Measurements from ENCODE around the gene SSC5D. TPM values are rescaled to one million over a fixed set of nuclear protein-coding genes. Genes with fewer than 3 reads are reported as not detected.
A peak's percentile ranks its signal among the peaks of the same experiment; 100 is the strongest.

The SSC5D gene
- total and polyA plus RNA-seq, 9 of the 15 experiments (the other 6 are each of a cell fraction or from before 2014, with no cell fraction given), result 0.04 to 0.71 (median 0.14) TPM; not detected in 2

GRCh38 chr19:55477905-55478304 is 10.3 kb upstream of the SSC5D start (continued):
- TF ChIP-seq ZKSCAN3 (CRISPR knock-in tag; IDR thresholded peaks at IDR 0.05) (no peak), SNRNP70 (optimal IDR thresholded peaks at IDR 0.05; ENCODE audit: low read depth, low read length) (no peak), SRSF3 (IDR thresholded peaks at IDR 0.05; ENCODE audit: insufficient read depth, low read length) (no peak), ZNF316 (IDR thresholded peaks at IDR 0.05) (no peak), MCM5 (IDR thresholded peaks at IDR 0.05; ENCODE audit: low read depth) (no peak), DEAF1 (CRISPR knock-in tag; IDR thresholded peaks at IDR 0.05) (no peak), ZNF146 (CRISPR knock-in tag; IDR thresholded peaks at IDR 0.05; ENCODE audit: unreplicated experiment) (no peak), ADNP (tag; IDR thresholded peaks at IDR 0.05) (no peak)

- no peaks in the 10 kb centered on the region for H3K27me3 ChIP-seq (ENCODE audit: control insufficient read depth in 2 of 2, insufficient read depth in 2 of 2, low read length in 2 of 2)
- FAIRE-seq, result no peak
- intact Hi-C loops (cut with micrococcal nuclease), result no loop called here
- peak overlapping the region; percentile 27 for H3K4me2 ChIP-seq (ENCODE audit: insufficient read depth, low read length)
- H3K79me2 ChIP-seq (ENCODE audit: control insufficient read depth, insufficient read depth, low read length), result peaks cover 20% of the 10 kb centered on the region
- CTCF ChIA-PET (ENCODE audit: low intra/inter-chr PET ratio), result no interaction called here
- H3K4me1 ChIP-seq (replicated peaks in 1 of 2; ENCODE audit: control insufficient read depth in 2 of 2, insufficient read depth in 2 of 2, low read length in 2 of 2), result peaks cover 26 to 55% of the 10 kb centered on the region in 2 experiments
- POLR2A ChIA-PET, result interaction anchor here (2.0 to 3.2 kb wide), 3 partner anchors 11 to 17 kb away, joined by 6 to 26 read pairs (median 9); partner anchors contain the start of gene ISOC2
- no peaks in the 10 kb centered on the region for H3K9me3 ChIP-seq (replicated peaks; ENCODE audit: control insufficient read depth, insufficient read depth, low read depth, low read length)
- ATAC-seq, result no peak
- H4K20me1 ChIP-seq (replicated peaks; ENCODE audit: control insufficient read depth, insufficient read depth, low read length), result no peaks in the 10 kb centered on the region
- in situ Hi-C loops (cut with MboI), result no loop called here
- no peak overlapping the region for H3K27ac ChIP-seq (ENCODE audit: extremely low read depth, low read depth, low read length)
- peak overlapping the region; percentile 61; the same call in 1 of the 2 replicates for H3K4me3 ChIP-seq
- no peaks in the 10 kb centered on the region for H3K9me1 ChIP-seq (ENCODE audit: control insufficient read depth, insufficient read depth, low read length)
- H3K9ac ChIP-seq (ENCODE audit: insufficient read depth in 1 of 2, low read depth in 2 of 2, low read length in 2 of 2), result peak overlapping the region in 1 of 2 experiments; percentile 76; a peak in 2 of 4 replicates
- H3K36me3 ChIP-seq (ENCODE audit: control insufficient read depth, insufficient read depth, low read length), result peaks cover 20% of the 10 kb centered on the region
- DNase-seq (ENCODE audit: extremely low read depth in 1 of 4, low spot score in 3 of 4), result no peak
- H2AFZ ChIP-seq (ENCODE audit: low read depth, low read length), result no peak overlapping the region
- BruUV-seq (replicated peaks), result no TSS peak
- WGBS (ENCODE audit: insufficient coverage, low coverage, missing lambda C conversion rate), result 89% methylated on average over 7 of the region's 12 CpGs
- TF ChIP-seq CTBP1 (IDR thresholded peaks at IDR 0.05; ENCODE audit: borderline replicate concordance) (no peak), HOXB6 (CRISPR knock-in tag; IDR thresholded peaks at IDR 0.05; ENCODE audit: borderline replicate concordance) (no peak), NR3C1 (CRISPR knock-in tag; IDR thresholded peaks at IDR 0.05) (no peak)
- TF ChIP-seq, protein P1, sequence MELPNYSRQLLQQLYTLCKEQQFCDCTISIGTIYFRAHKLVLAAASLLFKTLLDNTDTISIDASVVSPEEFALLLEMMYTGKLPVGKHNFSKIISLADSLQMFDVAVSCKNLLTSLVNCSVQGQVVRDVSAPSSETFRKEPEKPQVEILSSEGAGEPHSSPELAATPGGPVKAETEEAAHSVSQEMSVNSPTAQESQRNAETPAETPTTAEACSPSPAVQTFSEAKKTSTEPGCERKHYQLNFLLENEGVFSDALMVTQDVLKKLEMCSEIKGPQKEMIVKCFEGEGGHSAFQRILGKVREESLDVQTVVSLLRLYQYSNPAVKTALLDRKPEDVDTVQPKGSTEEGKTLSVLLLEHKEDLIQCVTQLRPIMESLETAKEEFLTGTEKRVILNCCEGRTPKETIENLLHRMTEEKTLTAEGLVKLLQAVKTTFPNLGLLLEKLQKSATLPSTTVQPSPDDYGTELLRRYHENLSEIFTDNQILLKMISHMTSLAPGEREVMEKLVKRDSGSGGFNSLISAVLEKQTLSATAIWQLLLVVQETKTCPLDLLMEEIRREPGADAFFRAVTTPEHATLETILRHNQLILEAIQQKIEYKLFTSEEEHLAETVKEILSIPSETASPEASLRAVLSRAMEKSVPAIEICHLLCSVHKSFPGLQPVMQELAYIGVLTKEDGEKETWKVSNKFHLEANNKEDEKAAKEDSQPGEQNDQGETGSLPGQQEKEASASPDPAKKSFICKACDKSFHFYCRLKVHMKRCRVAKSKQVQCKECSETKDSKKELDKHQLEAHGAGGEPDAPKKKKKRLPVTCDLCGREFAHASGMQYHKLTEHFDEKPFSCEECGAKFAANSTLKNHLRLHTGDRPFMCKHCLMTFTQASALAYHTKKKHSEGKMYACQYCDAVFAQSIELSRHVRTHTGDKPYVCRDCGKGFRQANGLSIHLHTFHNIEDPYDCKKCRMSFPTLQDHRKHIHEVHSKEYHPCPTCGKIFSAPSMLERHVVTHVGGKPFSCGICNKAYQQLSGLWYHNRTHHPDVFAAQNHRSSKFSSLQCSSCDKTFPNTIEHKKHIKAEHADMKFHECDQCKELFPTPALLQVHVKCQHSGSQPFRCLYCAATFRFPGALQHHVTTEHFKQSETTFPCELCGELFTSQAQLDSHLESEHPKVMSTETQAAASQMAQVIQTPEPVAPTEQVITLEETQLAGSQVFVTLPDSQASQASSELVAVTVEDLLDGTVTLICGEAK (IDR thresholded peaks at IDR 0.05), result no peak
- TF ChIP-seq, protein P1 (CRISPR knock-in tag; IDR thresholded peaks at IDR 0.05), result 0 out of 2 replicates have a peak, but pooled peaks have one; percentile 24
Measured at GRCh38 chr19:55478364-55478763, 9.9 kb upstream of the SSC5D start.
